GM18508 (cell line): ENCODE measurements around the gene HSP90AB1.

Source experiments
- ATAC-seq: cut with Tn5 transposase; IDR thresholded peaks from one replicate; pipeline ENCODE4 v1.9.1; 2021; ENCODE audit warnings: moderate number of reproducible peaks; ENCODE audit not compliant: insufficient read depth, unreplicated experiment

Gene HSP90AB1

DNA sequence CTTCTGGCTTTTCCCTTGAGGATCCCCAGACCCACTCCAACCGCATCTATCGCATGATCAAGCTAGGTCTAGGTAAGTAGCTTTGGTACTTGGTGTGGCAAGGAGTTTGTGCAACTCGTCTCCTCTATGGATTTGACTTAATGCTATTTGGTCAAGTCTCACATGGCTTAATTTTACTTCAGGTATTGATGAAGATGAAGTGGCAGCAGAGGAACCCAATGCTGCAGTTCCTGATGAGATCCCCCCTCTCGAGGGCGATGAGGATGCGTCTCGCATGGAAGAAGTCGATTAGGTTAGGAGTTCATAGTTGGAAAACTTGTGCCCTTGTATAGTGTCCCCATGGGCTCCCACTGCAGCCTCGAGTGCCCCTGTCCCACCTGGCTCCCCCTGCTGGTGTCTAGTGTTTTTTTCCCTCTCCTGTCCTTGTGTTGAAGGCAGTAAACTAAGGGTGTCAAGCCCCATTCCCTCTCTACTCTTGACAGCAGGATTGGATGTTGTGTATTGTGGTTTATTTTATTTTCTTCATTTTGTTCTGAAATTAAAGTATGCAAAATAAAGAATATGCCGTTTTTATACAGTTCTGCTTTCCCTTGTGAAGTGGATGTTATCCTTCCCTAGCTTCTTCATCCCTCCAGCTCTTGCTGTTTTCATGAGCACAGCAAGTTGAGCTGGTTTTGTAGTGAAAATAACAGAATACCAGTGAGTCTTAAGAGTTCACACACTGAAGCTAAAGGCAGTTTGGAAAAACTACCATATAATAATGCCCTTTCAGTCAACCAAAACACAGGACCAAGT is 6.6 kb downstream of the HSP90AB1 start:
- no peak for ATAC-seq

DNA sequence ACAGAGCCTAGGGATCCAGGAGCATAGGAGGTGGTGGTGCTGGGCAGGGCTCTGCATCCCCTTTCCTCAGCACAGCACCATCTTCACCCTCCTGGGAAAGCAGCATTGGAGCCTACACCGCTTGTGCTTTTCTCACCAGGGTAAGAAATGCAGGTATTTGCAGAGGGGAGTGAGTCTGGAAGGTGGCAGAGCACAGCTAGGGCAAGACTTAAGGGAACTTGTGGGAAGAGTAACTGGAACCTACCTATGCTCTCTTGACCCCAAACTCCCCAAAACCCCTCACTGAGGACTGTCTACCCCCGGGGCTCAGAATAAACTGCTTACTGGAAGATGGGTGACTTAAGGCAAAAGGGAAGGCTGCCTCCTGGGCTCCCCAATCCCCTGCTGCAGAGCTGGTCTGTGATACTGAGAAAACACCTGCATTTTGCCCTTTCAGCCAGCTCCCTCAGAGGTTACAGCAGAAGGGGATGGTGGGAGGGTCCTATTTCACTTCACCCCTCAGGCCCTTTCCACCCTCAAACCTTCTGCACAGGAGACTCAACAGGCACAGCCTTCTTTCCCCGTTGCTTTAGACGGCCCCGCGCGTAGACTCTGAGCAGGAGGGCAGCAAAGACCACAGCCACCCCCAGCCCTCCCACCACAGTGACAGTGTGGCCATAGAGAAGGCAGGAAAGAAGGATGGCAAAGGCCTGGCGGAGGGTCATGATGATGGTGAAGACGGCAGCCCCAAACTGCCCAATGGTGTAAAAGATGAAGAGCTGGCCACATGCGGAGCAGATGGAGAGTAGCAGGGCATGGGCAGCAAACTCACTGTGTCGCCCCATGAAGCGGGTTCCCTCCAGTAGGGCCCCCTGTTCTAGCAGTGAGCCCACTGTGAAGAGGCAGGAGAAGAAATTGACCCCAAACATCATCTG is 7.5 kb downstream of the HSP90AB1 start:
- no peak for ATAC-seq

DNA sequence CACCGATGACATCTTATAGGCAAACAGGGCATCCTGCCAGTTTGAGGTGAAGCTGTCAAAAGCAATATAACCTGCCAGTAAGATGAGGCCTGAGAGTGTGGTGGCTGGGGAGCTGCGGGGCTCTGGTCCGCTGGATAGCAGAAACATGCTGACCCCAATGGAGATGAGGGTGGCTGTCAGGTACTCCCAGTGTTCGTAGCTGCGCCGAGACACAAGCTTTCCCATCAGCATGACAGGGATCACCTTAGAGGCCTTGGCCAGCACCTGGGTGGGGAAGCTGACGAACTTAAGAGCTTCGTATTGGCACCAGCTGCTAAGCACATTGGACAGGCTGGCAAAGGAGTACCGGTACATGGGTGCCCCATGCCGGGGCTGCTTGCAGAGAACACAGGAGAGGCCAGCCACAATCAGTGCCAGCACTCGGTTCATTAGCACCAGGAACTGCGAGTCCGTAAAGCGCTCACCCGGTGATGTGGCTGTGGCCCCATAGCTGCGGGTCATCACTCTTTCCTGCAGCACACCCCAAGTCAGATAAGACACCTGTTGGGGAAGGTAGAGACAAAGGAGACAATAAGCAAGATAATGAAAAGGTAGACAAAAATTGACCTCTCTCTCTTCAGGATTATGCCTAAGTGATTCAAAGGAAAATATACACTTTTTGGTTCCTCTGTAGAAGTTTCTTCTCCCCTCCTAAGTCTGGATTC is 8.4 kb downstream of the HSP90AB1 start:
- ATAC-seq: no peak

DNA sequence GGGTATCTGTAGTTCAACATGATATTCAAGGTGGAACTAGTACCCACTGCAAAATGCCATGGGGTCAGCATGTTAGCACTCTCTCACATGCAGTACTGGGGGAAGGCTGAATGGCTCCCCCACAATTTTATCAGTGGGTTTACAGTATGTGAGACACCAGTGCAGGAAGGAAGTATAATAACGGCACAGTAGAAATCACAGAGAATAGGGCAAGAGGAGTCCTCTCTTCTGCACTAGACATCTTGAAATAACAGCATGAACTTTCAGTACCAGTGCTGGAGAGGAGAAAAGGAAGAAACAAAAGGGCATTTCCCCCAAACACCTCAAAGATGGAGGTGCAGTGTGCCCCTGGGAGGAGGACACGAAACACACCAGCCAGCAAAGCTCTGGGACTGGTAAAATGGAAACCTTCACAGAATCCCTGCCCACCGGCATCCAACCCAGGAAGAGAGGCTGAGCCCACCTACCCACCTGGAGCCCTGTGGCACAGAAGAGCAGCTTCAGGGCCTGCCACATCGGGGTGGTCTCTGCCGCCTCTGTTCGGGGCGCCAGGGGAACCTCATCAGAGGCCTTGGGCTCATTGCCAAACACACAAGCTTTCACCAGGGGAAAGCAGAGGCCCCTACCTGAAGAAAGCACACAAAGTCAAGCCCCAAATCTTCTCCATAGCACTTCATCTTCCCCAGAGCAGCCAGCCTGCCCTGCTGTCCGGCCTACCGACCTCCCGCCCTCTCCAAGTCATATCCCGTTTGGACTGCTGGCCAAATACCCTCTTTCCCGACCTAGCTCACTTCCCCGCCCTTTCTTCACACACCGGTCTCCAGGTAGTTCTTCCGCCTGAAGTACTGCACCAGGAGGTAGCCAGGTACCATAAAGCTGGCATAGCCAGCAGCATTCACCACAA is 9.2 kb downstream of the HSP90AB1 start:
- ATAC-seq: no peak

DNA sequence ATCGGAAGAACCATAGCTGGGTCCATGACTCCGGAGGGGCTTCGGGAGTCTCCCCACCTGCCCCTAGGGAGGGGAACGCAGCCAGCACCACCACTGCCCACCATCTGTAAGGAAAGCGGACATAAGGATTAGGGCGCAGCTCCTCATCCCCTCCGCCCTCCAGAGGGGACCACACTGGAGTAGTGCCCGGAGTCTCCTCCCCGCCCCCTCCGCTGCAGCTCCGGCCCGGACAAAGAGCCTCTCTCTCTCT is 9.8 kb downstream of the HSP90AB1 start:
- no peak for ATAC-seq

DNA sequence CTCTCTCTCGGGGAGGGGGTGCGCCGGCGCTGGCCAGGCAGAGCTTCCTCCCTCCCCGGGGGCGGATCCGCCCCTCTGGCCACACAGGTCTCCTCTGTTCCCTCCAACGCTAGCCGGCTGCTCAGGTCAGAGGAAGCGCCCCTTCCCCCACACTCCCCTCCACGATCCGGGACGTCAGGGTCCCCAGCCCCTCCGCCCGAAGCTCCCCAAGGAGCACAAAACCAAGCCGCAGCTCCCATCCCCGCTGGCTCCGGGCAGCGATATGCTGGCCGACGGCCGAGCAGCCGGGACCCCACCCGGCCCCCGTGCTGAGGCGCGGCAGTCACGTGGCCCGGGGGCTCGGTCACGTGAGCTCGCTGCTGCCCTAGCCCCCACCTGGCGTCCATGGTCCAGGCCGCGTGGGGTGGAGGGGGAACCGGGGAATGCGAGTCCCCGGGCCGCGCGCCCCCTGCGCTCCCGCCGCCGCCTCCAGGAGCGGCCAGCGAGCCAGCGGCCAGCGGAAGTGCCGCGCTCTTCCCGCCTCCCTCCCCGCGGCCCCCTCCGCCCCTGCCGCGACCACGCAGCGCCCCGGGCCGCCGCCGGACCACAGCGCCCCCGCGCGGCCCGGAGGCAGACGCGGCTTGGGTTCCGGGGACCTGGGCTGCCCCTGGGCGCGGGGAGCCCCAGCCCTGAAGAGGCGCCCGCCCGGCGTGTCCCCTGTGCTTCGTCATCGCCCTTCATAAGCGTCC is 10.3 kb downstream of the HSP90AB1 start, which contains the start of gene SLC35B2:
Gene SLC35B2 (minus strand): TSS at position 504 of the 728 bp plus-strand sequence. CDS start 118 bp downstream, at position 386.
- ATAC-seq: no peak

DNA sequence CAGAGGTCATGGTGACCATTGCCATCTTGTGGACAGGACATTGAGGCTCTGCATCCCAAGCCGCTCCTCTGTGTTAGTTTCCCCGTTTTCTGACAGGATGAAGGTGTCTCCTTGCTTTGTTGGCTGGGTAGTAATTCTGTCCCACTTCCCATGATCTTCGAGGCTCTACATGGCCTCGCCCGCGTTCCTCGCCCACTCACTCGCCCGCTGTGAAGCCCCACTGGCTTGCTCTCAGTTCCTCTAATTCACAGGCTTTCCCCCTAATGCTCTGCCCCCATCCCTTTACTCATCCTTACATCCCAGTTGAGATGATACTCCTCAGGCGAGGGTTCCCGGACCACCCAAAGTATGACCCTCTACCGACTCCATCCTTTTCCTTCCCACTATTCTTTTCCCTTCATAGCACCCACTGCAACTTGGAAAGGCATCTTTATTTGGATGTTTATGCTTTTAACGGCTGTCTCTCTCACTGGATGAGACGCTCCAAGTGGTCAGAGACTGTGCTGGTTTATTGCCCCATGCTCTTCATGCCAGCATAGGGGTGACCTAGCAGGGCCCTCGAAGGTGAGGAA is 10.9 kb downstream of the HSP90AB1 start:
- no peak for ATAC-seq

DNA sequence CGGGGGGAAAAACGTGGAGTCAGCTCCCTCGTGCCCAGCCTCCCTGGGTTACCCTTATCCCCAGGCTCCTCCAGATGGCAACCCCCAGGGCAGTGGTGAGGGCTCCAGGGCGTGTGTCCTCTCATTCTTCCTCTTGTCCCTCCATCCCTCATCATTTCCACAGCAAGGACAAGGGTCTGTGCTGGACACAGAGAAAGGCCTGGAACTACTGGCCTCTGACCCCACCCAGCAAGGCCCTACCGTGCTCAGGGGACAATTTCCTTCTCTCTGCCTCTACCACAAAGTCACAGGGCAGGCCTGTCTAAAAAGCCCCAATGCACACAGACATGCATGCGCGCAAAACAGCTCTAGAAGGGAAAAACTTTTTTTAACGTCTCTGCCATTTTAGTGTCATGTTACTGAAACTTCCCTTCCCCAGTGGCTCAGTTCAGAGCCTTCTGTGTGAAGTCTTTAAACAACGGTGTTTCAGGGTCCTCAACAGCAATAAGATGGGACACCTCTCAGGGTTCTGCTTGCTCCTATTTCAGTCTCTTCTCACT is 11.5 kb downstream of the HSP90AB1 start:
- ATAC-seq: no peak

DNA sequence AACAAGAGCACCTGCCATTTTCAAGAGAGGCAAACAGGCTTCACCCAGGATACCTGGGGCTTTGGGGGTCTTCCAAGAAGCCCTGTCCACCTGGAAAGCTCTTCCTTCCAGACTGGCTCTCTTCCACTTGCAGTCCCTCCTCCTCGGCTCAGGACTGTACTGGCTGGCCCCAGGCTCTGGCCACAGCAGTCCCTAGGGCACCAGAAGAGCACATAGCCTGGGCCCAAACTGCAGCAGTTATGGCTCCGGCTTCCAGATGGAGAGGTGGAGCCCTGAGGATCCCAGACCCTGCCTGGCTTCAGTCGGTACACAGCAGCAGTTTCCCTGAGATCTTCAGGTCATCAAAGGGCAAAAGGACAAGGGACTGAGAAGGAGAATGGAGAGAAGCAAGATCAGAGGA is 12.0 kb downstream of the HSP90AB1 start:
- no peak for ATAC-seq

DNA sequence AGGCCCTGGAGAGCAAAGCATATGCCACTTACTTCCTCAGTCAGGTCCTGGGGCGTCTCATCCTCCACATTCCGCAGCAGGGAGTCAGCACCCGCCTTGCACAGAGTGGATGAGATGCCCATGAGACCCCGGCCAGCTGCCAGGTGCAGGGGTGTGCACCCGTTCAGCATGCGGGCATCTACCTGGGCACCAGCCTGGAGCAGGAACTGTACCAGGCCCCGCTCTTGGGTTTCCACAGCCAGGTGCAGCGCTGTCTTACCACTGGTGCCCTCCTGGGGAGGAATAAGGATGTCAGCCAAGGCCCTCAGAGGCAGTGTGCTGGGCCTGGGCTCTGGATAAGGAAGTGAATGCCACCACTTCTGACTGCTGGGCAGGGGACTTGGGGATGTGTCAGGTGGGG is 13.1 kb downstream of the HSP90AB1 start:
- ATAC-seq: no peak

DNA sequence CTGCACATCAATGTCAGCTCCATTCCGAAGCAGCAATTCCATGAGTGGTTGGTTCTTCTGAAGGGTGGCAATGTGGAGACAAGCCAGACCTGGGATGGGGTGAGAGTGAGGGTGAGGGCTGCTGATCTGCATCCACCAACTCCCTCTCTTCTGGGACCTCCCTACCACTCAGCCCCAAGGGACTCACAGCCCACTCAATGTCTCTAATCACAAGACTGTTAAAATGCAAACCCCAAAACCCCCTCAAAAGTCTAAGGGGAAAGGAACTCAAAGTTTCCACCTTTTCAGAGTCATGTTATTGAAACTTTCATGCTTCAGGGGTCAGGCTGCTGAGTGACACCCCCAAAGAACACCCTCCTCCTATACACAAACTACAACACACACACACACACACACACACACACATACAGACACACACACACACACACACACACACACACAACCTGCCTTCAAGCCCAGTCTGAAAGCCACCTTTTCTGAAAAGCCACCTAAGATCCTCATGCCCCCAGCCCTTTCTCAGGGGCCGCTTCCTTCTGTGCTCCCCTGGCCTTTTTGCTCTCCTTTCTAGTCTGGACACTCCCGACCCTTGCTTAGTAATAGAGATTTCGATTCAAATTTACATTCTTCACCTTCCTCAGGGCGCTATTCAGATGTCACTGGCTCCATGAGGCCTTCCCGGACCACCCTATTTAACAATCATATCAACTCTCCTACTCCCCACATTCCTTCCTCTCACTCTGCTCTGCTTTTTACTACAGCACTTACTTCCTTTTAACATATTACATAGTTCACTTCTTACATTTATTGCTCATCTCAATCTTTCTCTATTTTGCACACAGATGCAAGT is 13.8 kb downstream of the HSP90AB1 start:
- ATAC-seq: no peak

DNA sequence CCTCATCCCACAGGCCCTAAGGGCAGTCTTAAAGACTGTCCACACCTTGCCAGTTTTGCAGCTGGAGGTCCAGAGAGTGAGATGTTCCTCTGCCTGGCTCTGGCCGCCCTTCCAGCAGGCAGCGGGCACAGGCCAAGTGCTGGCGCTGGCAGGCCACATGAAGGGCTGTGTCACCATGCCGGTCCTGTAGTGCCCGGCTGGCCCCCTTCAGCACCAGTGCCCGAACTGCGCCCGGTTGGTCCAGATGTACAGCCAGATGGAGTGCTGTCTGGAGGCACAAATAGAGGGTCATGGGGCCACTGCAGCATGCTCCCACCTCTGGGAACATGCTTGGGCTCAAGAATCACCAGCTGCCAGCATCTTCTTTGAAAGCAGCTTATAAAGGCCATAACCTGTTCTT is 14.7 kb downstream of the HSP90AB1 start:
- ATAC-seq: no peak

DNA sequence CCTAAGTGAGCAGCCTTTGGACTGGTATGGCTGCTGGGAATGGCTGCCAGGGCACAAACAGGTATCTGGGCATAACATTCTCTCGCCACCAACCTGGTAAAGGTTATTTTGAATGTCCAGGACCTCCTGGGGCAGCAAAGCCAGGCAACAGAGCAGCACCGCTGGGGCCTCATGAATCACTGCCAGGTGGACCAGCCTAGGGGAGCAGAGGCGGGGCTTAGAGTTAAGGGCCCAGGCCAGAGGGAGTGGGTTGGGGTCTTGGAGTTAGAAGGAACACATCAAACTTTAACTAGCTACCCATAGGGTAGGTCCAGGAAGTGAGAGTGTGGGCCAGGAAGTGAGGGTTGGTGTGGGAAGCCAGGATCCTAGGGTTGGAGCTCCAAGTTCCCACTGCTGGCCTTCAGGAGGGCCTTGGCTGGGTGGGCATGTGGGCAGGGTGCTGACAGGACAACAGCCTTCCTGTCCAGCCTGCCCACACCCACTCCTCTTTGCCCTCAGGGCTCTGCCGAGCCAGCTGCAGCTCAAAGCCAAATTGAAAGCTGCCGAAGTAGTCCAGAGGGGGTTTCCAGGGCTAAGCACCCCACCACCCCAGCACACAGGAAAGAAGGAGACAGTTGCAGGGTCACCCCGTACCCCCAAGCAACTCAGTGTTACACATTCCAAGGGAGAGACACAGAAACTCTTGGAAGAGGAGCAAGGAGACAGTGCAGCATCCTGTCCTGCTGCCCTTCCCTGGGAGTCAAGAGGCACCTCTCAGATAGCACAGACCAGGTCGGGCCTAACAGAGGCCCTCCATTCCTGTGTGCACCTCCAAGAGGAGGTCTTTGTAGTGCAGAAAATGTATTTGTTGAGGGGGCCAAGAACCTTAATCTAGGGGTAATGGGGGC is 15.8 kb downstream of the HSP90AB1 start:
- ATAC-seq: no peak

DNA sequence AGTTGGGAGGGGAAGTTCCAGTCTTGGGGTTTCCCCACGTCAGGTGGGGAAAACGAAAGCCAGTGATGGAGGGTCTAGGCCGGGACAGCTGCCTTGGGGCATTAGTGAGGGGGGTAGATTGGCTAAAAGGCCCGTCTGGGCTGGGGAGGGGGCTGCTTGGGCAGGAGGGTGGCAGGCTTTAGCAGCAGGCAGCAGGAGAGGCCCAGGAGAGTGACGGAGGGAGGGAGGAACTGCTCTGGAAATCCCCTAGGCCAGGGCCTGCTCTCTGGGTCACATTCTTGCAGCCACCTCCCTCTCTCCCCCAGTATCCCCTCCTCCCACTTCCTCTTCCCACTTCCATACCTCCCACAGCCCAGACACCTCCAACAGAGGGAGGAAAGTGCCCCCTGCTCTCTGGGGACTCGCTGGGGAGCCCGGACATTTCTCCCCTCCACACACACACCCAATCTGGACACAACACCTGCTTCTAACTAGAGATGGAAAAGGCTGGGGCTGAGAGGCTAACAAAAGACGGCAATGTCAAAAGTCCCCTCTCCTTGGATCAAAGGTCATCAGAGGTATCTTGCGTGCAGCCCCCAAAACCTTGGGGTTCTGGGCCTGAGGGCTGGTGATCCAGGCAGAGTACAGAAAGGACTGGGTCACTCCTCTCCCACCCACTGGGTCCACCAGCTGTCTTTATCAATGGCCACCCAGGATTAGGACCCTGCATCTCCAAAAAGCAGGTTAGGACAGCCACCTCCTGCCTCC is 16.6 kb downstream of the HSP90AB1 start:
- no peak for ATAC-seq

DNA sequence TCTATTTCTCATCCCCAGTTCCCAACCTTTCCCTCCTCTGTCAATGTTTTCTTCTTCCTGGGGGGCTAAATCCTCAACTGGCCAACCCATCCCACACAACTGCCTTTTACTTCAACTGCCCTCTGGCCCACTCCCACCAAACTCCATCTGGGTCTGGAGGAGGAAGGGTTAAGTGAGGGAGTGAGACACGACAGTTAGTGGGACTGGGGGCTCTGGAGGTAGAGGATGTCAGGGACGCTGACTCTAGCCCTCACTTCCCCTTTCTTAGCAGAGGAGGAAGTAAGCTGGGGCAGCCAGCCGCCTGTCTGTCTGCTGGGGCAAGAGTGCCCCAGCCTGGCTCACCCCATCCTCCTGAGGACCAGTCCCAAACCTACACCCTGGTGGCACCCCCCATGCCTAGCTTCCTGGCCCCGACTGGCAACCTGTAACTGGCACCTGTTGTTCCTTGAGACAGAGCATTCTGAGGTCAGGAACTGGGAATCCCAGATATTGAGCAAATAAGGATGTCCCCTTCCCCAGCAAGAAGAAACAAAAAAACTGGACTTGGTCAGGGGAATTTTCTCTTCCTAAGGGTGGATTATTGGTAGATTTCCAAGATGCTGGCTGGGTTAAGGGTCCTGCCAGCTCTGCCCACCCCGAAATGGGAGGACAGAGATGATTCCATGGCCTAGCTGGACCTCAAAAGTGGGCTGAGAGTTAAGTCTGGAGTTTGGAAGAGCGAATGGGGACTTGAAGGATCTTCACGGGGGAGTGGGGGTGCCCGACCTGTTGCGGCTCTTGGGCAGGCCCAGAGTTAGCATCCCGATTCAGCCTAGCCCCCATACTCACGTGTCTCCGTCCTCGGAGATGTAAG is 17.5 kb downstream of the HSP90AB1 start:
- ATAC-seq: no peak
